Posterior vena cava (tissue), 2 donors: ENCODE data around the gene PLXDC2. TPM values are rescaled to one million over a fixed set of nuclear protein-coding genes. Genes with fewer than 3 reads are reported as not detected.
"Not testable (repeated sequence)": the region's sequence is repeated elsewhere in the genome, so short reads cannot be mapped to it uniquely, and the experiment has no call there.

Source experiments
- DNase-seq: peaks from one replicate; pipeline ENCODE4 v3.0.0-alpha.2; 2020; ENCODE audit warnings: low spot score
- intact Hi-C, 2 donors: fragments of 100-400 bp; cut with DNase I; formaldehyde crosslinking; loops; one replicate each; pipeline versions ENCODE4 v1.14.1 to v1.14.2; 2022 to 2023
- total RNA-seq, 2 donors: library from RNA; stranded (reverse); fragmentation: NEBNext Ultra II Directional; extraction: Animal tissue kit (Norgen Biotek cat#: 25700); gene quantifications; one replicate each; pipeline ENCODE4 v1.2.1, GENCODE V29; 2021
- donor health status: DM: yes; HTN: yes; CAD: no.
- donor health status: DM: yes; HTN: yes; CAD: no.

PLXDC2 gene
- total RNA-seq, 2 donors from 2014 or later, result 79.3 to 101 TPM

DNA sequence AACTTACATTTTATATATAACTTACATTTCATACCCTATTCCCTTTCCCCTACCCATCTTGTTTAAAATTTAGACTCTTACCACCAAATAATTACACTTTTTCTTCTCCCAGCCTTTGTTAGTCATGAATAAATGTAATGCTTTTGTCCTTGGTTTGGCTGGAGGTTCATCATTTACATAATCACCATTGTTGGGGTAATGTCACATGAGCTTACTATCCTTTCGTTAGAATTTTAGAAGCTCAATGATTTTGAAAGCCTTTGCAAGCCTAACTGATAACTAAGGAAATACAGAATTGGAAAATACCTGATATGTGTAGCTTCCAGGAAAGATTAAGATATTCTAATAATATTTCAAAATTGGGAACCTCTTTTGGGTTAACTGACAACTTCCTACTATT is 171.7 kb downstream of the PLXDC2 start:
- intact Hi-C loops, result loop anchor here in 1 of 2 donors (10.0 kb wide), 1 partner anchor 53 kb away; no protein-coding TSS in a partner anchor
- no peak for DNase-seq

- intact Hi-C loops, result no loop called here
Observed at GRCh38 chr10:19993714-19994315, 177.6 kb downstream of the PLXDC2 start.

GRCh38 chr10:19998482-19998881 is 182.2 kb downstream of the PLXDC2 start:
- intact Hi-C loops, result no loop called here

More at GRCh38 chr10:19993714-19994315, 177.6 kb downstream of the PLXDC2 start:
- no peak for DNase-seq

DNA sequence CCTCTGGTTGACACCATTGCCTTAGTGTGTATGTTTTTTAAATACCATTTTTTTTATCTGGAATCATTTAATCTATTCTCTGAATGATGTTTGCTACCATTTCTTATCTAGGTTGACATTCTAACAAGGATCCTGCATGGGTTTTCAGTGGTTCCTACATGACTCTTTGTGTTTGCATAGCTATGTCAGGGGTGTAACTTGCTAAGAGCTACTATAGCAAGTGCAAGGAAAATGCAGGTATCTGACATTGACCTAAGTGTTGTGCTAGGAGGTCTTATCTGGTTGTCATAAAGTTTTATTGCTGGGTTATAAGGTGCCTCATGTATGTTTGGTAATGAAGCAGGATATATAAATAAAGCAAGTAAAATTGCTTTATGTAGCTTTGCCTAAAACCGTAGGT is 183.2 kb downstream of the PLXDC2 start:
- DNase-seq, result no peak
- intact Hi-C loops, result no loop called here

More at GRCh38 chr10:19998482-19998881, 182.2 kb downstream of the PLXDC2 start:
- no peak for DNase-seq

DNA sequence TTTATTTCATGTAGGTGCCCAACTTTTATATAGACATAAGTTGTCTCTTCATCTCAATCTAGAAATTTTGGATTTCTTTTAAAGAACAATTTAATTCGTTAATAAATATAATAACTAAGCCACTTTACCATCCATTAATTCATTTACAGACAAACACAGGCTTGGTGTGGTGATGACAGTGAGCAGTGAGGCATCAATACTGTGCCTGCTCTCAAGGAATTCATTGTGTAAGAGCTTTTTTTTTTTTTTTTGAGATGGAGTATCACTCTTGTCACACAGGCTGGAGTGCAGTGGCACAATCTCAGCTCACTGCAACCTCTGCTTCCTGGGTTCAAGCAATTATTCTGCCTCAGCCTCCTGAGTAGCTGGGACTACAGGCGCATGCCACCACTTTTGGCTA is 185.8 kb downstream of the PLXDC2 start:
- intact Hi-C loops, DNase-seq: not testable (repeated sequence)

DNA sequence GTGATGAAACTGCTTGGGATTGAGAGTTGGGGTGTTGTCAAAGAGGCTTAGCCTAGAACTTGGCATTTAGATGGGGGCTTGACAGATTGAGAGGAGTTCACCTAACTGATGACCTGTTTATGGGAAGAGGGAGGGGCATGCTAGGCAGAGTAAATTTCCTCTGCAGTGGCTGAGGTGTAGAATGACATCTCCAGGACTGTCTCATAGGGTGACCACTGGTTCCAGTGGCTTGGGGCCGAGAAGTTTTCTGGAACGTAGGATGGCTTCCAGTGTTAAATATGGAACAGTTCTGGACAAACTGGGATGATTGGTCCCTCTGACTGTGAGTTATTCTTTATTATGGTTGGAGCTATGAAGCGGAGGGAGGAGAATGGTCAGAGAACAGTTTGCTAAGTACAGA is 186.4 kb downstream of the PLXDC2 start:
- no peak for DNase-seq
- intact Hi-C loops, result no loop called here

DNA sequence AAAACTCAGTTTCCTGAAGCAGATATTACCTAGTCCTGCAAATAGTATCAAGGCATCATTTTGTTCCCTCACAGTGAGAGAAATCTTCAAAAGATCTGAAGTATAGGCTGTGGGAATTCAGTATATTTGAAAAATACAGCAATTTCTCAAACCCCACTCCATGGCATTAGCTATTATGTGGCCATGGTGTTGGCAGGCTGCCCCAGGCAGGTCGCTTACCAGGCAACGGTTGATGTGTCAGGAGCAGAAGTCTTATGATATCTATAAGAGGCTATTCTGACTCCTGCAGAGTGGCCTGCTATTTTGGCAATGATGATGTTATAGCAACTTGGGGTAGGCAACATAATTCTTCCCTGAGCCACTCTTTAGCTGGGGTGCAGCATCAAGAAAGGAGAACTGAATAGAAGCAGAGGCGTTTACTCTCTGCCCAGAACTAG is 187.9 kb downstream of the PLXDC2 start:
- DNase-seq, result peak; percentile 86

GRCh38 chr10:20005638-20006037 is 189.4 kb downstream of the PLXDC2 start:
- intact Hi-C loops, result no loop called here
- no peak for DNase-seq

More for the DNA sequence above, 187.9 kb downstream of the PLXDC2 start:
- intact Hi-C loops, result no loop called here

GRCh38 chr10:20006169-20006870 is 190.1 kb downstream of the PLXDC2 start:
- intact Hi-C loops, result no loop called here
- no peak for DNase-seq

DNA sequence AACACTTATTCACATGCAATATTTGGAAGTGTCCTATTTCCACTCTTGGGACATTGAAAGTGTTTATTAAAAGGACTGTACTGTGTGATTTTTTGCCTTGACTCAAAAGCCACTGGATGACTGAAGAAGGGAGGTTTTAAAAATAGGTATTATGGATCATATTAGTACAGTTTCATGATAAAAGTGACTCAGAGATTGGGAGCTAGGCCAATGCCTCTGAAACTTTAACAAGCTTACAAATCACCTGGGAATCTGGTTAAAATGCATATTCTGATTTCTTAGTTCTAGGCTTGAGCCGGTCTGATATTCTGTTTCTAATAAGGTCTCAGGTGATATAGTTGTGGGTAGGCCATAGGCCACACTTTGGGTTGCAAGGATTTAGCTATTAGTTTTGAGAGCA is 191.2 kb downstream of the PLXDC2 start:
- intact Hi-C loops, result no loop called here
- no peak for DNase-seq

- intact Hi-C loops, result no loop called here
Observed at GRCh38 chr10:20013991-20014750, 197.9 kb downstream of the PLXDC2 start.

GRCh38 chr10:20017961-20018360 is 201.7 kb downstream of the PLXDC2 start:
- intact Hi-C loops, result no loop called here

More at GRCh38 chr10:20013991-20014750, 197.9 kb downstream of the PLXDC2 start:
- no peak for DNase-seq

GRCh38 chr10:20020677-20021076 is 204.4 kb downstream of the PLXDC2 start:
- DNase-seq, result no peak
- intact Hi-C loops, result no loop called here

More at GRCh38 chr10:20017961-20018360, 201.7 kb downstream of the PLXDC2 start:
- DNase-seq, result no peak

- intact Hi-C loops, result no loop called here
- DNase-seq, result no peak
Observed at GRCh38 chr10:20029523-20029922, 213.3 kb downstream of the PLXDC2 start.

GRCh38 chr10:20033476-20033875 is 217.2 kb downstream of the PLXDC2 start:
- DNase-seq, result no peak
- intact Hi-C loops, result no loop called here

DNA sequence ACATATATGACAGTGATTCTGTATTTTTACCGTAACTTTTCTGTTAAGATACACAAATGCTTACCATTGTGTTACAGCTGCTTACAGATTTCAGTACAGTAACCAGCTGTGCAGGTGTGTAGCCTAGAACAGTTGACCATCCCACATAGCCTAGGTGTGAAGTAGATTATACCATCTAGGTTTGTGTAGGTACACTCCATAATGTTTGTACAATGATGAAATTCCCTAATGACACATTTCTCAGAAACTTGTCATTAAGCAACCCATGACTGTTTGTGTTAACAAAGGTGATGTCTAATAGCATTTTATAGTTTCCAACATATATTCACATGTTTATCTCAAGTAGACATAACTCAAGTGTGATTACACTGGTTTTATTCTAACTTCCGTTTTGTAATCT is 218.5 kb downstream of the PLXDC2 start:
- intact Hi-C loops, result no loop called here
- no peak for DNase-seq

DNA sequence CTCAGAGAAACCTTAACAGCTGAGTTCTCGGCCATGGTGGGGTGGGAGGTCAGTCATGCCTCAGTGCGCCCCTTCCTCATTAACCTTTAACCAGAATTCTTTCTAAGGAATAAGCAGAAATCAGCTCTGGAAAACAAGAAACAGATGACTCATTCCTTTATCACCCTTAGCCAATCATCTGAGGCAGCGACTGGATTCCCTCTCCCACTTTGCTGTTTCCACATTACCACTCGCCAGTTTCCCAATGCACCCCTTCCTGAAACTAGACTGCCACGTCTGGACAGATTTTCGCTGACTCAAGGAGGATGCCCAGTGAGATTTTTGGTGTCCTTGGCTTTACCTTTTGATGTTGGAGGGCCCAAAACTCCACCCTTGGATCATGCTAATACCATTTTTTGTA is 223.8 kb downstream of the PLXDC2 start:
- DNase-seq, result peak; percentile 61
- intact Hi-C loops, result loop anchor here in 1 of 2 donors (1.0 kb wide), 1 partner anchor 21 kb away; no protein-coding TSS in a partner anchor

DNA sequence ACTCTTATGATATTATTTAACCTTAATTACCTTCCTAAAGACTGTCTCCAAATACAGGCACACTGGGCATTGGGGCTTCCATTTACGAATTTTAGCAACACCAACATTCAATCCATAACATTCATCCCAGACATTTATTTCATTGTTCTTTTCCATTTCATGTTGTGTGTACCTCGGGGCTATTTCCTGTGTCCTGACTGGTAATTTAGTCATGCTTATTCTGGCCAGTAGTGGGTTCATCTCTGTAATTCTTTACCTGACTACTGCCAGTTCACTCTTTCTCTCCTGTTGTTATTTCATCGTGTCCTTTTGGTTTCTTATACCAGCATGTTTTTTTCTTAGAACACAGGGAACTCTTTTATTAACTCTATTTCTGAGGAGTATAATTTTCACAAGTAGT is 225.7 kb downstream of the PLXDC2 start:
- intact Hi-C loops, result loop anchor here in 1 of 2 donors (2.0 kb wide), 1 partner anchor 15 kb away; no protein-coding TSS in a partner anchor
- no peak for DNase-seq

- DNase-seq, intact Hi-C loops: not testable (repeated sequence)
Observed at GRCh38 chr10:20045100-20045499, 228.9 kb downstream of the PLXDC2 start.

DNA sequence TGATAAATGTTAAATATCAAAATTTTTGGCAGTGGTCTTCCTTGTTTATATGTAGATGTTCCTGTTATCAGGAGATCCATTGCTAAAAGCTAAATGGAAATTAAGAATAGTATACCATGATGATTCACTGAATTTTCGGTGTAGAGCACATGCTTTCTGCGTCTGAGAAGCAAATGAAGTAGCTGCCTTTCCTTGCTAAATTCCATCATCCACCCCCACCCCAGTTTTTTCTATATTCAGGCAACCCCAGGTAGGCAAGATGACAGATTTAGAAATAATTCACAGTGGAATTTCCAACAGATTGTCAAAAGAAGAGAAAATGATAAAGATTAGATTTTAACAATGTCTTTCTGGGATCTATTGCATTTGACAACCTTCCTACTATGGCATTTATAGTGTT is 231.9 kb downstream of the PLXDC2 start:
- intact Hi-C loops, result no loop called here
- no peak for DNase-seq
